ENCODE results near the gene HM13. TPM values are rescaled to one million over a fixed set of nuclear protein-coding genes. Genes with fewer than 3 reads are reported as not detected.

The HM13 gene
- total RNA-seq, 2 donors from 2014 or later = 107 to 179 TPM

DNA sequence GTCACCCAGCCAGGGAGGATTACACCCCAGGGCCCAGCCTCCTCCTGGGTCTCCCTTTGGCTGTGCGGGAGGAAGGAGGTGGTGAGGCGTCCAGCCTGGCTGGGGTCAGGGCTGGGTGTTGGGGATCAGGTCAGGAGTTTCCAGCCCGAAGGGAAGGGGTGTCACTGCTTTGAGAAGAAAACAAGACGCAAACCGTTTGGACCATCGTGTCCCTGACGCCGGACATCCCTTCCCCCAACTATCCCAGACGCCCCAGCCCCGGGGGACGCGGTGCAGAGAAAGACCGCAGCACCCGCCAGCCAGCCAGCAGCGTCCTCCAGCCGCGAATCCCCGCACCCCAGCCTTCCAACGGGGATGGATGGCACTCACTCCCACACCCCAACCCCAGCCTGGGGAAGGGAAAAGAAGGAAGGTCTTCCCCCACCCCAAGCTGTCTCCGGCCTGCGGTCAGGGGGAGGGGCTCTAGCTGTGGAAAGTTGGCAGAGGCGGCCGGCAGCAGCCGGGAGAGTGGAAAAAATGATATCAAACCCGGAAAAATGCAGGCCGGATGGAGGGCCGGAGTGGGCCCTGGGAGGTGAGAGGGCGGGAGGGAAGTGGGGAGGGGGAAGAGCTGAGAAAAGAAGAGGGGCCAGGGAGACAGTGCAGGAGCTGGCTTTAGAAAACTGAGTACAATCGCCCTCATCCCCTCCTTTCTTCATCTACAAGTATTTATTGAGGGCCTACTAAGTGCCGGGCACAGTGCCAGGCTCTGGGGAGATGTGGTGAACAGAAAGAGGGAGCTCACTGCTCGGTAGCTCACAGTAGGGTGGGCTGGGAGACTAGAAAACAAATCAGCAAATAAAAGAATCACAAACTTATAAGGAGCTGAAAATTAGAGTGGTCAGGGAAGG is 28.5 kb upstream of the HM13 start:
- Histone ChIP-seq H3K9me3 (no peaks in the 10 kb centered on the region), H3K36me3 (no peaks in the 10 kb centered on the region), H3K4me1 (no peaks in the 10 kb centered on the region), H3K27ac (peak overlapping the region; percentile 44), H3K9ac (ENCODE audit: low read depth in 2 of 2, low read length in 2 of 2) (peak overlapping the region in 1 of 2 donors; percentile 27), H3K27me3 (no peaks in the 10 kb centered on the region), H3K4me3 (no peak overlapping the region)
- TF ChIP-seq, protein P1, sequence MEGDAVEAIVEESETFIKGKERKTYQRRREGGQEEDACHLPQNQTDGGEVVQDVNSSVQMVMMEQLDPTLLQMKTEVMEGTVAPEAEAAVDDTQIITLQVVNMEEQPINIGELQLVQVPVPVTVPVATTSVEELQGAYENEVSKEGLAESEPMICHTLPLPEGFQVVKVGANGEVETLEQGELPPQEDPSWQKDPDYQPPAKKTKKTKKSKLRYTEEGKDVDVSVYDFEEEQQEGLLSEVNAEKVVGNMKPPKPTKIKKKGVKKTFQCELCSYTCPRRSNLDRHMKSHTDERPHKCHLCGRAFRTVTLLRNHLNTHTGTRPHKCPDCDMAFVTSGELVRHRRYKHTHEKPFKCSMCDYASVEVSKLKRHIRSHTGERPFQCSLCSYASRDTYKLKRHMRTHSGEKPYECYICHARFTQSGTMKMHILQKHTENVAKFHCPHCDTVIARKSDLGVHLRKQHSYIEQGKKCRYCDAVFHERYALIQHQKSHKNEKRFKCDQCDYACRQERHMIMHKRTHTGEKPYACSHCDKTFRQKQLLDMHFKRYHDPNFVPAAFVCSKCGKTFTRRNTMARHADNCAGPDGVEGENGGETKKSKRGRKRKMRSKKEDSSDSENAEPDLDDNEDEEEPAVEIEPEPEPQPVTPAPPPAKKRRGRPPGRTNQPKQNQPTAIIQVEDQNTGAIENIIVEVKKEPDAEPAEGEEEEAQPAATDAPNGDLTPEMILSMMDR (IDR thresholded peaks at IDR 0.05) = no peak
- peak; percentile 58 for DNase-seq
- intact Hi-C loops (cut with DNase I) = no loop called here

DNA sequence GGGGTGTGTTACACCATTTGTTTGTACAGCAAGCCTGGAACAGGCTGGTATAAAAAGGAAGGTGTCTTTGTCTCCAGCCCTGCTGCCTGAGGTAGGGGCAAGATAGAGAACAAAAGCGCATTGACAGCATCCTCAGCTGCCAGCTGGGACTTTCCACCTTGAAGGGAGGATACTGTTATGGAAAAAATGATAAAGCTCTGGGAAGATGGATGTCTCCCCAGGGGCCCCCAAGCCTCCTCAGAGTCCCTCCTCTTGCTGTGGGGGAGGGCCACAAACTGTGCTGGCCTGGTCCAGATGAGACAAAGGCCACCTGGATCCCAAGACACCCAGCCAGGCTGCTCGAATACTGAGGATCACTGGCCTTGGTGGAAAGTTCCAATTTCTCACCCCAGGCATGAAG is 26.1 kb upstream of the HM13 start:
- H3K27me3 ChIP-seq = no peaks in the 10 kb centered on the region
- H3K27ac ChIP-seq = no peak overlapping the region
- H3K36me3 ChIP-seq = no peaks in the 10 kb centered on the region
- no peak overlapping the region for H3K9ac ChIP-seq (ENCODE audit: low read depth in 2 of 2, low read length in 2 of 2)
- H3K9me3 ChIP-seq = no peaks in the 10 kb centered on the region
- TF ChIP-seq, protein P1 (IDR thresholded peaks at IDR 0.05) = no peak
- H3K4me1 ChIP-seq = no peaks in the 10 kb centered on the region
- H3K4me3 ChIP-seq = no peak overlapping the region
- no peak for DNase-seq
- intact Hi-C loops (cut with DNase I) = no loop called here

DNA sequence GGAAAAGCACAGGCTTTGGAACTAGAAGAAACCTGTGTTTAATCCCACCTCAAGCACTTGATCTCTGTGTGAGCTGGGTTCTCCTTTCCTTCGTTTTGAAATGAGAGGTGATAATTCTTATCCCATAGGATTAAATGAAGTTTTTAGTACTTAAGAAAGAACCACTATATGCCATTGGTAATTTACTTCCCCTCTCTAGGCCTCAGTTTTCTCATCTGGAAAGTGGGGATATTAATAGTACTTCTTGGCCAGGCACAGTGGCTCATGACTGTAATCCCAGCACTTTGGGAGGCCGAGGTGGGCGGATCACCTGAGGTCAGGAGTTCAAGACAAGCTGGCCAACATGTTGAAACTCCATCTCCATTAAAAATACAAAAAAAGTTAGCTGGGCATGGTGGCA is 25.1 kb upstream of the HM13 start:
- Histone ChIP-seq H3K9me3 (no peaks in the 10 kb centered on the region), H3K27ac (no peak overlapping the region), H3K9ac (ENCODE audit: low read depth in 2 of 2, low read length in 2 of 2) (no peak overlapping the region), H3K4me3 (no peak overlapping the region), H3K27me3 (no peaks in the 10 kb centered on the region), H3K4me1 (no peaks in the 10 kb centered on the region), H3K36me3 (no peaks in the 10 kb centered on the region)
- TF ChIP-seq, protein P1 (IDR thresholded peaks at IDR 0.05) = no peak
- intact Hi-C loops (cut with DNase I) = no loop called here
- DNase-seq = no peak

DNA sequence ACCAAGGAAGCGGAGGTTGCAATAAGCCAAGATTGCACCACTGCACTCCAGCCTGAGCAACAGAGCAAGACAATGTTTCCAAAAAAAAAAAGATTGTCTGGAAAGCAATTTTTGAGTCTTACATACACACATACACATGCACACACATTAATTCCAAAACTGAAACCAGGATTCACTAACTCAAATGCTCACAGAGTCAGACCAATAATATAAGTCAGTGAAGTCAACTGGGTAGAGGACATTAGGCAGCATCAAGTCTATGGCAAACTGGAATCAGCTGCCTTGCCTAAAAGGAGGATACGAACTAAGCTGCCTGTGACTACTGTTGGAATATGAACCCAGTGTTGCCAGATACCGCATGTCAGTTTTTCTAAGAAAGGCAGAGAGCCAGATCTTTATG is 23.5 kb upstream of the HM13 start:
- no peaks in the 10 kb centered on the region for H3K27me3 ChIP-seq
- H3K36me3 ChIP-seq = no peaks in the 10 kb centered on the region
- H3K9me3 ChIP-seq = no peaks in the 10 kb centered on the region
- H3K4me1 ChIP-seq = no peaks in the 10 kb centered on the region
- H3K9ac ChIP-seq (ENCODE audit: low read depth in 2 of 2, low read length in 2 of 2) = no peak overlapping the region
- no peak for DNase-seq
- H3K27ac ChIP-seq = no peak overlapping the region
- intact Hi-C loops (cut with DNase I) = no loop called here
- TF ChIP-seq, protein P1 (IDR thresholded peaks at IDR 0.05) = no peak
- no peak overlapping the region for H3K4me3 ChIP-seq

DNA sequence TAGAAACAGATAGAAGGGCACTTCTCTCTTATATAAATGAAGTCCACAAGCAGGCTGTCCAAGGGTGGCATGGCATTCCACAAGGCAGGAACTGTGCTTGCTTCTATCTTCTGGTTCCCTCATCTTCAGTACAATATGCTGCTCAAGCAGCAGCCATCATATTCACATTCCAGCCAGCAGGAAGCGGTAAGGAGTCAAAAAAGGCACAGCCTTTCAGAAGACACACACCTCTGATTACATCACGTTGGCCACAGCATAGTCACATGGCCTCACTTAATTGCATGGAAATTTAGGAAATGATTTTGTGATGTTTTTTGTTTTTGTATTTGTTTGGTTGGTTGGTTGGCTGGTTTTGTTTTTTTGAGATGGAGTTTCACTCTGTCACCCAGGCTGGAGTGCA is 20.1 kb upstream of the HM13 start:
- TF ChIP-seq, protein P1 (IDR thresholded peaks at IDR 0.05) = no peak
- intact Hi-C loops (cut with DNase I) = no loop called here
- DNase-seq = no peak
- H3K36me3 ChIP-seq = no peaks in the 10 kb centered on the region
- no peak overlapping the region for H3K9ac ChIP-seq (ENCODE audit: low read depth in 2 of 2, low read length in 2 of 2)
- H3K4me1 ChIP-seq = no peaks in the 10 kb centered on the region
- H3K27me3 ChIP-seq = no peaks in the 10 kb centered on the region
- no peak overlapping the region for H3K27ac ChIP-seq
- H3K4me3 ChIP-seq = no peak overlapping the region
- no peaks in the 10 kb centered on the region for H3K9me3 ChIP-seq

Measured in colonic mucosa (tissue), 4 donors.